ENCODE results near the gene MCC.

MCC gene

DNA sequence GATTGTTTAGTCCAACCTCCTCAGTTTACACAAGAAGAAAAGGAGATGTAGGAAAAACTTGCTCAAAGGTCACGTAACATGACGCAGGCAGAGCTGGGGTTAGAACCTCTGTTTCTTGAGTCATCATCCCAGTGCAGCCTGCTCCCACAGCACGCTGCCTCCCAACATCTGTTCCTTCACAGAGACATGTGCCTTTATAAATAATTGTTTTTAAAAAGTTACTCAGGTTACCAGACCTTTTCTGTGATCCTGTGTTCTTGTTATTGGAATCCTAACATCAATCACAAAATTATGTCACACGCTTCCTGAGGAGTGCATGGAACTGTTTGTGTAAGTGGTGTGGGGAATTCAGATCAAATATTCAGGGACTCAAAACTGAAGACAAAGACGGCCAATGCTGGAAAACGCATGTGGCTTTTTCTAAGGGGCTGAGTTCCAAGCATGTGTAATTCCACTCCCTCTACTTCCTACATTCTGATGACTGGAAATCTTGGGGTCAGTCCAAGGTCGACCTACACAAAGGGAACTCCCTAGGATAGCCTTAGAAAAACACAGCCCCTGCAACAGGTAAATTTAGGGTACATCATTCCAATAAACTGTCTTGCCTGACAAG lies 237.8 kb downstream of the MCC start:
- TF ChIP-seq TEAD4 (IDR thresholded peaks at IDR 0.05) (no peak), EP300 (IDR thresholded peaks at IDR 0.05; ENCODE audit: borderline replicate concordance) (no peak), NFIC (IDR thresholded peaks at IDR 0.05) (no peak), TAF1 (IDR thresholded peaks at IDR 0.05; ENCODE audit: low read depth) (no peak), FOXM1 (IDR thresholded peaks at IDR 0.05; ENCODE audit: borderline replicate concordance, low read depth) (no peak), ZBTB7A (IDR thresholded peaks at IDR 0.05; ENCODE audit: low read depth) (no peak), CEBPB (IDR thresholded peaks at IDR 0.05) (no peak), EGR1 (IDR thresholded peaks at IDR 0.05) (no peak), CREB1 (IDR thresholded peaks at IDR 0.05; ENCODE audit: low read depth) (no peak), YY1 (IDR thresholded peaks at IDR 0.05; ENCODE audit: low read depth) (no peak), RAD21 (IDR thresholded peaks at IDR 0.05; ENCODE audit: low read depth) (no peak), TCF12 (IDR thresholded peaks at IDR 0.05; ENCODE audit: low read depth) (no peak)
- TF ChIP-seq, protein P1, sequence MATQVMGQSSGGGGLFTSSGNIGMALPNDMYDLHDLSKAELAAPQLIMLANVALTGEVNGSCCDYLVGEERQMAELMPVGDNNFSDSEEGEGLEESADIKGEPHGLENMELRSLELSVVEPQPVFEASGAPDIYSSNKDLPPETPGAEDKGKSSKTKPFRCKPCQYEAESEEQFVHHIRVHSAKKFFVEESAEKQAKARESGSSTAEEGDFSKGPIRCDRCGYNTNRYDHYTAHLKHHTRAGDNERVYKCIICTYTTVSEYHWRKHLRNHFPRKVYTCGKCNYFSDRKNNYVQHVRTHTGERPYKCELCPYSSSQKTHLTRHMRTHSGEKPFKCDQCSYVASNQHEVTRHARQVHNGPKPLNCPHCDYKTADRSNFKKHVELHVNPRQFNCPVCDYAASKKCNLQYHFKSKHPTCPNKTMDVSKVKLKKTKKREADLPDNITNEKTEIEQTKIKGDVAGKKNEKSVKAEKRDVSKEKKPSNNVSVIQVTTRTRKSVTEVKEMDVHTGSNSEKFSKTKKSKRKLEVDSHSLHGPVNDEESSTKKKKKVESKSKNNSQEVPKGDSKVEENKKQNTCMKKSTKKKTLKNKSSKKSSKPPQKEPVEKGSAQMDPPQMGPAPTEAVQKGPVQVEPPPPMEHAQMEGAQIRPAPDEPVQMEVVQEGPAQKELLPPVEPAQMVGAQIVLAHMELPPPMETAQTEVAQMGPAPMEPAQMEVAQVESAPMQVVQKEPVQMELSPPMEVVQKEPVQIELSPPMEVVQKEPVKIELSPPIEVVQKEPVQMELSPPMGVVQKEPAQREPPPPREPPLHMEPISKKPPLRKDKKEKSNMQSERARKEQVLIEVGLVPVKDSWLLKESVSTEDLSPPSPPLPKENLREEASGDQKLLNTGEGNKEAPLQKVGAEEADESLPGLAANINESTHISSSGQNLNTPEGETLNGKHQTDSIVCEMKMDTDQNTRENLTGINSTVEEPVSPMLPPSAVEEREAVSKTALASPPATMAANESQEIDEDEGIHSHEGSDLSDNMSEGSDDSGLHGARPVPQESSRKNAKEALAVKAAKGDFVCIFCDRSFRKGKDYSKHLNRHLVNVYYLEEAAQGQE (IDR thresholded peaks at IDR 0.05; ENCODE audit: low read depth): no peak
- TF ChIP-seq, protein P2, sequence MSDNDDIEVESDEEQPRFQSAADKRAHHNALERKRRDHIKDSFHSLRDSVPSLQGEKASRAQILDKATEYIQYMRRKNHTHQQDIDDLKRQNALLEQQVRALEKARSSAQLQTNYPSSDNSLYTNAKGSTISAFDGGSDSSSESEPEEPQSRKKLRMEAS (IDR thresholded peaks at IDR 0.05): no peak
- TF ChIP-seq, protein P3, sequence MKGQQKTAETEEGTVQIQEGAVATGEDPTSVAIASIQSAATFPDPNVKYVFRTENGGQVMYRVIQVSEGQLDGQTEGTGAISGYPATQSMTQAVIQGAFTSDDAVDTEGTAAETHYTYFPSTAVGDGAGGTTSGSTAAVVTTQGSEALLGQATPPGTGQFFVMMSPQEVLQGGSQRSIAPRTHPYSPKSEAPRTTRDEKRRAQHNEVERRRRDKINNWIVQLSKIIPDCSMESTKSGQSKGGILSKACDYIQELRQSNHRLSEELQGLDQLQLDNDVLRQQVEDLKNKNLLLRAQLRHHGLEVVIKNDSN (IDR thresholded peaks at IDR 0.05): no peak

DNA sequence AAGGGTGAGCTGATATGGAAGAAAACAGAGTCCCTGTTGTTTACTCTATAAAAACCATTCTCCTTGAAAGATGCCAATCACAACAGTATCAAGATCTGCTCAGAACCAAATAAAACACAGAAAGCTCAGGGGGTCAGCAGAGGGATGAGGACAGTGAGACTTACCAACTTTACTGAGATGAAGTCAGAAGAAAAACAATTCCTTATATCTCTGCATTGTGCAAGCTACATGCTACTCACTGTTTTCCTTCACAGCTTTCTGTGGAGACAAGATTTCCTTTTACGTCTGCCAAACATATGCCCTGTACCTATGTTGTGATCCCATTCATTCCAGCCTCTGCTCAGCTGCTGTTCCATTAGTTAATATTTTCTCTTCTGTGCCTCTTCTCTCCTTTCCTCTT lies 239.0 kb downstream of the MCC start:
- TF ChIP-seq FOXM1 (IDR thresholded peaks at IDR 0.05; ENCODE audit: borderline replicate concordance, low read depth): no peak
- no peak for TF ChIP-seq CREB1 (IDR thresholded peaks at IDR 0.05; ENCODE audit: low read depth)
- TF ChIP-seq ZBTB7A (IDR thresholded peaks at IDR 0.05; ENCODE audit: low read depth): no peak
- TF ChIP-seq CEBPB (IDR thresholded peaks at IDR 0.05): no peak
- TF ChIP-seq TAF1 (IDR thresholded peaks at IDR 0.05; ENCODE audit: low read depth): no peak
- TF ChIP-seq, protein P1 (IDR thresholded peaks at IDR 0.05; ENCODE audit: low read depth): no peak
- no peak for TF ChIP-seq RAD21 (IDR thresholded peaks at IDR 0.05; ENCODE audit: low read depth)
- no peak for TF ChIP-seq EP300 (IDR thresholded peaks at IDR 0.05; ENCODE audit: borderline replicate concordance)
- TF ChIP-seq TCF12 (IDR thresholded peaks at IDR 0.05; ENCODE audit: low read depth): no peak
- no peak for TF ChIP-seq TEAD4 (IDR thresholded peaks at IDR 0.05)
- TF ChIP-seq, protein P3 (IDR thresholded peaks at IDR 0.05): no peak
- TF ChIP-seq NFIC (IDR thresholded peaks at IDR 0.05): no peak
- no peak for TF ChIP-seq EGR1 (IDR thresholded peaks at IDR 0.05)
- TF ChIP-seq, protein P2 (IDR thresholded peaks at IDR 0.05): no peak
- no peak for TF ChIP-seq YY1 (IDR thresholded peaks at IDR 0.05; ENCODE audit: low read depth)

DNA sequence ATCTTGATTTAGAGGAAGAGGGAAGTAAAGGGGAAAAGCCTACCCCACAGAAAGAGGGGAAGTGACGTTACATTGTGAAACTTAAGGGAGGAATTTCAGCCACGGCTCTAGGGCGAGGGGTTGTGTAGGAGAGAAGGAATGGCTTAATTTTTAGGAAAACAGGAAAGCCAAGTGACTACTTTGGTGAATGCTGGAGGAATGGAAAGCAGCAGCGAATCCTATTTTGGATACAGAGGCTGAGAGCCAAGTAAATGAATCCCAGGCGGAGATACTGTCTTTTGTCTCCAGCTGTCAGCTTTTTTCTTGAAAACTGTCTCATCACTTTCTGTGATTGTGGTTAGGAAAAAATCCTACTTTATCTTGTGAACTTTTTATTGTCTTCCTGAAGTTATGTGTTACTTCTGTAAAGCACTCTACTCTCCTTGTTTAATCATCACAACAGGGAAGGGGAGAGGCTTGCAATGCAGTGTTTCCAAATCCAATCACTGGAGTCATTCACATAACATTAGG lies 241.8 kb downstream of the MCC start:
- TF ChIP-seq, protein P1 (IDR thresholded peaks at IDR 0.05; ENCODE audit: low read depth): no peak
- TF ChIP-seq, protein P2 (IDR thresholded peaks at IDR 0.05): no peak
- TF ChIP-seq EP300 (IDR thresholded peaks at IDR 0.05; ENCODE audit: borderline replicate concordance) (no peak), CREB1 (IDR thresholded peaks at IDR 0.05; ENCODE audit: low read depth) (no peak), YY1 (IDR thresholded peaks at IDR 0.05; ENCODE audit: low read depth) (no peak), TEAD4 (IDR thresholded peaks at IDR 0.05) (no peak), TAF1 (IDR thresholded peaks at IDR 0.05; ENCODE audit: low read depth) (no peak)

Data from Ishikawa (cell line).